GM23248 (cell line): ENCODE measurements around the gene UBFD1. TPM values are rescaled to one million over a fixed set of nuclear protein-coding genes. Genes with fewer than 3 reads are reported as not detected.

ENCODE experiments used
- DNase-seq: peaks from one replicate; pipeline ENCODE4 v3.0.0-alpha.2; 2015
- H2AFZ ChIP-seq: fragments of 200-600 bp; sonication (generic); 2 replicates; pipeline ENCODE4 v1.6.1; 2016; ENCODE audit warnings: antibody characterized with exemption
- H3F3A ChIP-seq: fragments of 200-600 bp; sonication (generic); 2 replicates; pipeline ENCODE4 v1.6.1; 2016; ENCODE audit warnings: mild to moderate bottlenecking, antibody characterized with exemption, mixed run types; ENCODE audit not compliant: insufficient read depth
- H3K27ac ChIP-seq: fragments of 200-600 bp; sonication (generic); 2 replicates; pipeline ENCODE4 v1.5.1; 2016; ENCODE audit warnings: mild to moderate bottlenecking
- H3K27me3 ChIP-seq: fragments of 200-600 bp; sonication (generic); replicated peaks from 2 replicates; pipeline ENCODE4 v1.6.1; 2016; ENCODE audit warnings: mild to moderate bottlenecking; ENCODE audit not compliant: insufficient read depth
- H3K36me3 ChIP-seq: fragments of 200-600 bp; sonication (generic); 2 replicates; pipeline ENCODE4 v1.6.1; 2016; ENCODE audit warnings: low read depth, mild to moderate bottlenecking
- H3K4me1 ChIP-seq: fragments of 200-600 bp; sonication (generic); 2 replicates; pipeline ENCODE4 v1.6.1; 2016; ENCODE audit warnings: mild to moderate bottlenecking; ENCODE audit not compliant: insufficient read depth
- H3K4me2 ChIP-seq: fragments of 200-600 bp; sonication (generic); one replicate; pipeline ENCODE4 v1.6.1; 2016; ENCODE audit warnings: mild to moderate bottlenecking; ENCODE audit not compliant: unreplicated experiment
- H3K4me3 ChIP-seq: fragments of 200-600 bp; sonication (generic); 2 replicates; pipeline ENCODE4 v1.5.1; 2016; ENCODE audit warnings: mild to moderate bottlenecking
- H3K79me2 ChIP-seq: fragments of 200-600 bp; sonication (generic); 2 replicates; pipeline ENCODE4 v1.6.1; 2016; ENCODE audit warnings: mild to moderate bottlenecking; ENCODE audit not compliant: insufficient read depth
- H3K9ac ChIP-seq: fragments of 200-600 bp; sonication (generic); 2 replicates; pipeline ENCODE4 v1.6.1; 2016; ENCODE audit warnings: mild to moderate bottlenecking
- H3K9me2 ChIP-seq: fragments of 200-600 bp; sonication (generic); 2 replicates; pipeline ENCODE4 v1.6.1; 2016; ENCODE audit warnings: mixed run types, mild to moderate bottlenecking, moderate library complexity; ENCODE audit not compliant: insufficient read depth
- H3K9me3 ChIP-seq: fragments of 200-600 bp; sonication (generic); one replicate; pipeline ENCODE4 v1.6.1; 2017; ENCODE audit warnings: low read depth
- H4K20me1 ChIP-seq: fragments of 200-600 bp; sonication (generic); 2 replicates; pipeline ENCODE4 v1.6.0; 2016; ENCODE audit not compliant: insufficient read depth
- EZH2 ChIP-seq: fragments of 200-600 bp; sonication (generic); IDR thresholded peaks from 2 replicates; pipeline ENCODE4 v1.6.1; 2018; ENCODE audit warnings: antibody characterized with exemption, mild to moderate bottlenecking; ENCODE audit not compliant: insufficient read depth, poor library complexity, severe bottlenecking
- EZH2phosphoT487 ChIP-seq: fragments of 200-600 bp; sonication (generic); IDR thresholded peaks from 2 replicates; pipeline ENCODE4 v1.6.1; 2018; ENCODE audit warnings: antibody characterized with exemption, moderate library complexity, mild to moderate bottlenecking, low read depth; ENCODE audit not compliant: insufficient read depth
- WGBS, 2 experiments: methylation state at CpG; one replicate each; pipeline ENCODE4 v1.1.6; 2015 to 2017; ENCODE audit warnings: low lambda C conversion rate in 2 of 2, low coverage in 1 of 2; ENCODE audit errors: missing lambda C conversion rate in 2 of 2; 5-methylcytosine and 5-hydroxymethylcytosine counted together
- in situ Hi-C: fragments of 300-500 bp; cut with MboI; formaldehyde crosslinking; loops from 2 replicates; pipeline ENCODE4 v1.15.0; 2020
- polyA plus RNA-seq: library from polyadenylated mRNA; unstranded; fragments of >200 nt; fragmentation: Nextera tagmentation; extraction: Ambion mirVana; gene quantifications from 2 replicates; pipeline ENCODE4 v1.2.1, GENCODE V29; 2016
- total RNA-seq: library from RNA; depleted of rRNA; stranded (reverse); fragments of >200 nt; shearing (Covaris generic); gene quantifications from 2 replicates; pipeline ENCODE4 v1.2.3, GENCODE V29; 2014

The UBFD1 gene
- total and polyA plus RNA-seq, 2 experiments from 2014 or later: 50.2 to 129 TPM

- peaks cover 29% of the 10 kb centered on the region for H3K36me3 ChIP-seq
- in situ Hi-C loops: no loop called here
- no peaks in the 10 kb centered on the region for H4K20me1 ChIP-seq
- H3K9me2 ChIP-seq: no peaks in the 10 kb centered on the region
- H3K4me2 ChIP-seq: no peak overlapping the region
- H3K27me3 ChIP-seq: no peaks in the 10 kb centered on the region
- 95 to 97% methylated on average over 6 of the region's 6 CpGs for WGBS, 2 experiments
- no peaks in the 10 kb centered on the region for H3K9me3 ChIP-seq
- no peak overlapping the region for H3K4me3 ChIP-seq
- no peak overlapping the region for H2AFZ ChIP-seq
- no peak for DNase-seq
- H3F3A ChIP-seq: no peaks in the 10 kb centered on the region
- TF ChIP-seq EZH2phosphoT487: no peak
- TF ChIP-seq EZH2: no peak
- H3K79me2 ChIP-seq: no peaks in the 10 kb centered on the region
- H3K4me1 ChIP-seq: no peaks in the 10 kb centered on the region
- no peak overlapping the region for H3K27ac ChIP-seq
- no peak overlapping the region for H3K9ac ChIP-seq
These were observed 34.2 kb upstream of the UBFD1 start for GRCh38 chr16:23523321-23523720.

GRCh38 chr16:23523876-23524385, 33.6 kb upstream of the UBFD1 start:
- Histone ChIP-seq H3F3A (no peaks in the 10 kb centered on the region), H3K79me2 (no peaks in the 10 kb centered on the region), H2AFZ (no peak overlapping the region), H3K9ac (no peak overlapping the region), H3K36me3 (peaks cover 34% of the 10 kb centered on the region), H4K20me1 (no peaks in the 10 kb centered on the region), H3K4me2 (no peak overlapping the region), H3K4me3 (no peak overlapping the region), H3K27ac (no peak overlapping the region), H3K4me1 (no peaks in the 10 kb centered on the region), H3K9me3 (no peaks in the 10 kb centered on the region), H3K27me3 (no peaks in the 10 kb centered on the region), H3K9me2 (no peaks in the 10 kb centered on the region)
- no peak for DNase-seq
- in situ Hi-C loops: no loop called here
- TF ChIP-seq EZH2phosphoT487 (no peak), EZH2 (no peak)
- 89 to 90% methylated on average over 7 of the region's 7 CpGs for WGBS, 2 experiments

GRCh38 chr16:23524886-23525285, 32.6 kb upstream of the UBFD1 start:
- no peak for DNase-seq
- Histone ChIP-seq H3K9me3 (no peaks in the 10 kb centered on the region), H3K9ac (no peak overlapping the region), H3K27ac (no peak overlapping the region), H3K4me2 (no peak overlapping the region), H4K20me1 (no peaks in the 10 kb centered on the region), H3K4me3 (no peak overlapping the region), H3F3A (no peaks in the 10 kb centered on the region), H3K27me3 (no peaks in the 10 kb centered on the region), H3K9me2 (no peaks in the 10 kb centered on the region), H2AFZ (no peak overlapping the region), H3K4me1 (no peaks in the 10 kb centered on the region), H3K79me2 (no peaks in the 10 kb centered on the region), H3K36me3 (peaks cover 34% of the 10 kb centered on the region; the same call in 1 of the 2 replicates)
- TF ChIP-seq EZH2: no peak
- TF ChIP-seq EZH2phosphoT487: no peak
- in situ Hi-C loops: no loop called here
- WGBS, 2 experiments: 97 to 99% methylated on average over 3 of the region's 3 CpGs

- H3K4me1 ChIP-seq: no peaks in the 10 kb centered on the region
- H3K27me3 ChIP-seq: no peaks in the 10 kb centered on the region
- no peak overlapping the region for H3K4me3 ChIP-seq
- peaks cover 39% of the 10 kb centered on the region; the same call in 1 of the 2 replicates for H3K36me3 ChIP-seq
- H3K9me3 ChIP-seq: no peaks in the 10 kb centered on the region
- in situ Hi-C loops: no loop called here
- DNase-seq: no peak
- no peaks in the 10 kb centered on the region for H3K79me2 ChIP-seq
- no peak overlapping the region for H3K9ac ChIP-seq
- H4K20me1 ChIP-seq: no peaks in the 10 kb centered on the region
- no peak overlapping the region for H2AFZ ChIP-seq
- 88 to 91% methylated on average over 11 of the region's 11 CpGs for WGBS, 2 experiments
- H3K9me2 ChIP-seq: no peaks in the 10 kb centered on the region
- no peak for TF ChIP-seq EZH2
- TF ChIP-seq EZH2phosphoT487: no peak
- no peaks in the 10 kb centered on the region for H3F3A ChIP-seq
- no peak overlapping the region for H3K27ac ChIP-seq
- no peak overlapping the region for H3K4me2 ChIP-seq
These were observed 29.4 kb upstream of the UBFD1 start for GRCh38 chr16:23527961-23528643.
